ENCODE measurements around the gene MBP.

Gene MBP

DNA sequence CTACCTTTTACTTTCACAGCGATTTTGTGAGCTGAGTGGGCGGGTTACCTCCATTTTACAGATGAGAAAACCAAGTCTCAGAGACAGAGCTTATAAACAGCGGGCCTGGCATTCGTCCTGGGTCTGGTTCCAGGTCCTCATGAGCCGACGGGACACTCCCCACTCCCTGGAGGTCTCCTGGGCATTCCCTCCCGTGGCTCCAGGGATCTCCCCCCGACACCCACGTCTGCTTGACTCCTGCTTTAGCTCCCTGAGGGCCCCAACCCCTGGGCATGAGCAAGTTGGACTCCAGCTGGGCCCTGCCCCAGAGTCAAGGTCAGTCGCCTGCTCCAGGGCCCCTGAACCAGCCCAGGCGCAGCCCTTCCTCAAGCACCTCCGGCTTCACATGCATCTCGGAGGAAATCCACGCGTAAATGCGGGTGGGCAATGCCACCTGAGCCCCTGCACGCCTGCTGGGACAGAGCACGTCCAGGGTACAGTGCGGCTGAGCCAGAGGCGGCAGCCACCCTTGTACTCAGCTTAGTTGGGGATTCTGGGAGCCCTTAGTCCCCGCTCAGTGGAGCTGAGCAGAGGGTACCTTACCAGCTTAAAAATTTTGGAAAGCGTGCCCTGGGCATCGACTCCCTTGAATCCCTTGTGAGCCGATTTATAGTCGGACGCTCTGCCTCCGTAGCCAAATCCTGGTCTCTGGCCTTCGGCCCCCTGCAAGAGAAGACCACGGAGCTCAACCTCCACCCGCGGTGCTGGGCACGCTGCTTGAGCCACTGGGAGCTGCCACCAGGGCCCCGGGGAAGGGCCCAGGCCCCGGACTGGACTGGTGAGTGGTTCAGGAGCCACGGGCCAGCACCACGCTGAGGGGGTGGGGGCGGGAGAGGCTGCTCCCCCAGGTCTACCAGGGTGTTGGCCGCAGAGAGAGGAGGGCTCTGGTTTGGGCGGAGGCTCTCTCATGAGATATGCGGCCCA, 148.1 kb downstream of the MBP start:
- TF ChIP-seq CTCF (conservative IDR thresholded peaks at IDR 0.05): no peak
- no peak overlapping the region for H3K27ac ChIP-seq

DNA sequence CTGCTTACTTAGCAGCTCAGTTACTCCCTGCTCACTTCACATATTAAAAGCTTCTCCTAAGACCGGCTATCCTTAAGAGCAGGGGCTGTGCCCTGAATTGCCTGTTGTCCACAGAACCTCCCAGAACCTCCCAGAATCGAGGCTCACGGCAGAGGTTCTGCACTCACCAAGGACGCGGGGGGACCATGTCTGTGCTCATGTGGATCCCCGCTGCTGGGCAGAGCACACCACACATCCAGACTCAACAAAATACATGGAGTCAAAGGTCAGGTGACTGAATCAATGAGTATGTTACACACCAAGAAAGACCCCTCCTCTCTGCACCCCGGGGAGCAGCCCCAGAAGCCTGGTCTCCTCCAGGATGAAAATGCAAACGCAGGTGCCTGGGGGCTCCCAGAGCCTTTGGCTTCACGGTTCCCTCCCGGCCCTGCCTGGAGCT, 149.0 kb downstream of the MBP start:
- no peak; the same call in none of the 2 replicates for TF ChIP-seq CTCF (conservative IDR thresholded peaks at IDR 0.05)
- peak overlapping the region; percentile 55; the same call in 1 of the 2 replicates for H3K27ac ChIP-seq

DNA sequence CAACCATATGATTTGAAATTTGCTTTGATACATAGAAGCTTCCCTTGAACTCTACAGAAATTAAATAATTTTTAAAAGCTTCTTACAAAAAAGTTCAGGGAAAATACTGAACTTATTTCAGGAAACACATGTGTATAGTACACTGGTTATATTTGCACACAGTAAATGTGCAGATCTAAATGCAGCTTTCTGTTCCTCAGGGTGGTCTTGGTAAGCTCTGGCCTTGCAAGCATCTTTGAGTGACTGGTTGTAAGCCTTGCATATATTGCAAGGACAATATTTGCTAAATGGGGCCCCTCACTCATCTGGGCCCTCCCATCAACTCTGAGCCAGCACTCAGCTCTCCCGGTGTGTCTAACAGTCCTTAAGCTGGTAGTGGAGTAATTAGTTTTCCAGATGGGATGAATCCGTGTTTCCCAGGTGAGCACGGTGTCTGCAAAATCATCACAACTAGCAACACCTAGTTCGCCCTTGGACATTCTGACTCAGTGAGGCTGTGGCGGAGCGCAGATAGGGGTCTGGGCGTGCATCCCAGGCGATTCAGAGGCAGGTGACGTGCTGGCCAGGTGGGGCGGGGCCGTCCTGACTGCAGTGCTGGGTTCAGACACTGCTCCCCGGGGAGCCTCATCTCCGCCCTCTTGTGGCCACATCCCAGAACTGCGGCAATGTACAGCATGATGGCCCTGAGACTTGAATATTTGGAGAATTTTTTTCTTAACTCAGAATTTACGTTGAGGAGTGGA, 149.6 kb downstream of the MBP start:
- TF ChIP-seq CTCF (conservative IDR thresholded peaks at IDR 0.05): peak; percentile 95
- peak overlapping the region; percentile 55; the same call in 1 of the 2 replicates for H3K27ac ChIP-seq

- no peak for TF ChIP-seq CTCF (conservative IDR thresholded peaks at IDR 0.05)
Observed at GRCh38 chr18:76982038-76982437, 150.5 kb downstream of the MBP start.

GRCh38 chr18:76981396-76981968, 151.1 kb downstream of the MBP start:
- peak overlapping the region; percentile 55 for H3K27ac ChIP-seq
- TF ChIP-seq CTCF (conservative IDR thresholded peaks at IDR 0.05): no peak

More at GRCh38 chr18:76982038-76982437, 150.5 kb downstream of the MBP start:
- peak overlapping the region; percentile 55 for H3K27ac ChIP-seq

GRCh38 chr18:76980663-76981395, 151.8 kb downstream of the MBP start:
- TF ChIP-seq CTCF (conservative IDR thresholded peaks at IDR 0.05): no peak
- peak overlapping the region; percentile 55; the same call in 1 of the 2 replicates for H3K27ac ChIP-seq
